Left lung (tissue), 10 donors: Measurements from ENCODE around the gene JRKL. TPM values are rescaled to one million over a fixed set of nuclear protein-coding genes. Genes with fewer than 3 reads are reported as not detected.

Source experiments
- ATAC-seq: fragments of 200-7000 bp; cut with Tn5 transposase; one replicate; pipeline ENCODE4 v1.9.1; 2020; ENCODE audit warnings: moderate library complexity
- DNase-seq, 4 donors: peaks; one replicate each; pipeline ENCODE4 v3.0.0-alpha.2; 2013 to 2020
- H3K27ac ChIP-seq, 2 donors: fragments of 200-600 bp; sonication (generic) in 1 of 2; one replicate each; pipeline versions ENCODE4 v1.5.0 to v1.8.0; 2020 to 2021
- H3K27me3 ChIP-seq, 2 donors: fragments of 200-600 bp; sonication (generic) in 1 of 2; one replicate each; pipeline versions ENCODE4 v1.5.0 to v1.8.0; 2020 to 2021
- H3K36me3 ChIP-seq, 2 donors: fragments of 200-600 bp; sonication (generic) in 1 of 2; one replicate each; pipeline versions ENCODE4 v1.5.0 to v1.8.0; 2020 to 2021
- H3K4me1 ChIP-seq, 2 donors: fragments of 200-600 bp; one replicate each; pipeline ENCODE4 v1.8.0; 2021
- H3K4me3 ChIP-seq, 2 donors: fragments of 200-600 bp; sonication (generic) in 1 of 2; one replicate each; pipeline versions ENCODE4 v1.5.0 to v1.8.0; 2020 to 2021; ENCODE audit warnings: mild to moderate bottlenecking in 1 of 2
- H3K9me3 ChIP-seq, 2 donors: fragments of 200-600 bp; sonication (generic) in 1 of 2; one replicate each; pipeline versions ENCODE4 v1.5.0 to v1.8.0; 2020 to 2021
- intact Hi-C, 2 donors: fragments of 100-400 bp; cut with DNase I; formaldehyde crosslinking; loops; one replicate each; pipeline versions ENCODE4 v1.11.2 to v1.14.2; 2022
- polyA plus RNA-seq, 6 donors: library from polyadenylated mRNA; unstranded; fragments of 120-200 nt; gene quantifications; one replicate each; pipeline ENCODE4 v1.2.1, GENCODE V29; 2013; ENCODE audit not compliant: insufficient read length in 6 of 6
- total RNA-seq, 2 donors: library from RNA; stranded (reverse); fragmentation: NEBNext Ultra II Directional; extraction: Animal tissue kit (Norgen Biotek cat#: 25700); gene quantifications; one replicate each; pipeline ENCODE4 v1.2.1, GENCODE V29; 2021
- TF ChIP-seq, protein P1 (sequence below), 2 donors: fragments of 200-600 bp; sonication (generic) in 1 of 2; IDR thresholded peaks; one replicate each; pipeline versions ENCODE4 v1.5.0 to v1.8.0; 2021; ENCODE audit warnings: antibody characterized with exemption in 2 of 2
- donor health status: DM: no; HTN: yes; CAD: no.
- donor health status: DM: no; HTN: no; CAD: no.

Gene JRKL
- total and polyA plus RNA-seq, 8 donors: 10.4 to 29.2 (median 26.6) TPM

DNA sequence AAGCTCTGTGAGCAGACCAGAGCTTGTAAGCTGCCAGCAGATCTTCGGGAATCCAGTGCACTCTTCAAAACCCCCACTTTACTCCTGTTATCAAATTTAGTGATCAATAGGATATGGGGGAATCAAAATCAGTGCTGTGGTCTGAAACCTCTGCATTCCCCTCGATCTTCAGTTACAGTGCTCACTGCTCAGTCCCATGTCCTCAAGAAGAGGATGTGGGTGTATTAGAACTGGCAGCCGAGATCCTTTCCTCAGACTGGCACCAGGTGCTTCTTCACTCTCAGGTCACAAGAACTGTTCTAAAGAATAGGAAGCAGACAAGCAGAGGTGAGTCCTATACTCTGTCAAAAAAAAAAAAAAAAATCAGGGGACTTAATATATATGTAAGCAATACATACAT lies 31.5 kb upstream of the JRKL start:
- Histone ChIP-seq H3K9me3 (no peaks in the 10 kb centered on the region), H3K27ac (no peak overlapping the region), H3K27me3 (no peaks in the 10 kb centered on the region), H3K36me3 (peaks cover 0 to 58% of the 10 kb centered on the region in 2 donors), H3K4me3 (no peak overlapping the region), H3K4me1 (no peaks in the 10 kb centered on the region)
- TF ChIP-seq, protein P1, sequence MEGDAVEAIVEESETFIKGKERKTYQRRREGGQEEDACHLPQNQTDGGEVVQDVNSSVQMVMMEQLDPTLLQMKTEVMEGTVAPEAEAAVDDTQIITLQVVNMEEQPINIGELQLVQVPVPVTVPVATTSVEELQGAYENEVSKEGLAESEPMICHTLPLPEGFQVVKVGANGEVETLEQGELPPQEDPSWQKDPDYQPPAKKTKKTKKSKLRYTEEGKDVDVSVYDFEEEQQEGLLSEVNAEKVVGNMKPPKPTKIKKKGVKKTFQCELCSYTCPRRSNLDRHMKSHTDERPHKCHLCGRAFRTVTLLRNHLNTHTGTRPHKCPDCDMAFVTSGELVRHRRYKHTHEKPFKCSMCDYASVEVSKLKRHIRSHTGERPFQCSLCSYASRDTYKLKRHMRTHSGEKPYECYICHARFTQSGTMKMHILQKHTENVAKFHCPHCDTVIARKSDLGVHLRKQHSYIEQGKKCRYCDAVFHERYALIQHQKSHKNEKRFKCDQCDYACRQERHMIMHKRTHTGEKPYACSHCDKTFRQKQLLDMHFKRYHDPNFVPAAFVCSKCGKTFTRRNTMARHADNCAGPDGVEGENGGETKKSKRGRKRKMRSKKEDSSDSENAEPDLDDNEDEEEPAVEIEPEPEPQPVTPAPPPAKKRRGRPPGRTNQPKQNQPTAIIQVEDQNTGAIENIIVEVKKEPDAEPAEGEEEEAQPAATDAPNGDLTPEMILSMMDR (IDR thresholded peaks at IDR 0.05): no peak
- no peak for DNase-seq
- intact Hi-C loops: no loop called here
- ATAC-seq: no peak

DNA sequence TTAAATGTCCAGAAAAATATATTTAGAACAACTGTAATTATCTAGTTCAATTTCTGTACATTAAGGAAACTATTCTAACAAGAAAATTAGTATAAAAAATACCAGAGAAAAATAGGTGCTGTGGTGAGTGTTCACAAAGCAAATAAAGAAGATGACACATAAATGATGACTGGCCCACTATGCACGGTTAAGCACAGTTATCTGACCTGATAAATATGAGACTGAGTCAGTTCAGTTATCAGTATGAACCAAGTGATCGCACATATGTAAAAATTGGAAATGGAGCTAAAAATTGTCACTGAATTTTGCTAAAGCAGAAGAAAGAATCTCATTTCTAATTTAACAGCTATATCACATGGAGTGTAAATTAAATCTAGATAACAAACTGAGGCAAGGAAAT lies 28.0 kb upstream of the JRKL start:
- TF ChIP-seq, protein P1 (IDR thresholded peaks at IDR 0.05): no peak
- H3K27ac ChIP-seq: no peak overlapping the region
- no peaks in the 10 kb centered on the region for H3K9me3 ChIP-seq
- peaks cover 0 to 43% of the 10 kb centered on the region in 2 donors for H3K36me3 ChIP-seq
- H3K4me1 ChIP-seq: no peaks in the 10 kb centered on the region
- no peak for ATAC-seq
- no peaks in the 10 kb centered on the region for H3K27me3 ChIP-seq
- DNase-seq: no peak
- intact Hi-C loops: no loop called here
- H3K4me3 ChIP-seq: no peak overlapping the region

DNA sequence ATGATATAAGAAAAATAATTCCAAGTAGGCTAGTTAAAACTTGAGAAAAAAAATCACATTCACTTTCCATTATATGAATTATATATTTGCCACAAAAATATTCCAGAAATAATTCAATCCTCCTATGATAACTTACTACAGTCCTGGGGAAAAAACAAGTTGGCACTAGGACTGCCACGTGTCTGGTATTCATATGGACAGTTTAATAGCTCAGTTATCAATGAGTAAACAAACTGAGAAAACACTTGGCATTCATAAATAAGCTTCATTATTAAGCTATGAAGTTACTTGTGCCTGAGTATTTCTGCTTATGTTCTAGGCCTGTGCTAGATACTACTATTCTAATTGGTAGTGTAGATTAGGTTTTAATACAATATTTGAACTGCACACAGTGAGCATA lies 24.3 kb upstream of the JRKL start:
- DNase-seq: no peak
- H3K27me3 ChIP-seq: no peaks in the 10 kb centered on the region
- H3K36me3 ChIP-seq: peaks cover 0 to 51% of the 10 kb centered on the region in 2 donors
- intact Hi-C loops: no loop called here
- TF ChIP-seq, protein P1 (IDR thresholded peaks at IDR 0.05): no peak
- no peak overlapping the region for H3K27ac ChIP-seq
- peaks cover 0 to 5% of the 10 kb centered on the region in 2 donors for H3K4me1 ChIP-seq
- no peak overlapping the region for H3K4me3 ChIP-seq
- peaks cover 0 to 7% of the 10 kb centered on the region in 2 donors for H3K9me3 ChIP-seq
- ATAC-seq: no peak

DNA sequence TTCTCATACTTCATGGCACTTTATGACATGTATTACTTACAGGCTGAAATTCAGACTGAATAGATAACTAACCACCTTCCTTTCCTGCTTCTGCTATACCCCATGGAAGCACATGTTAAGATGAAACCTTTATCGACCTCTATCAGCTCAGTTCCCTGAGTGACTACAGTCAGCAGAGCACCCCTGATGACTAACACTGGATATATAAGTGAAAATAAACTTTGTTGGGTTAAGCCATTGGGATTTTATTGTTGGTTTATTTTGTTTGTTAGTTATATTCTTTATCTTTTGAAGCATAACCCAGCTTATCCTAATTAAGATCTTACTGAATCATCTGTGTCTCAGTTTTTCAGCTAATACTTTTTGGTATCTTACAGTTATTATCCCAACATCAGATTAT lies 23.8 kb upstream of the JRKL start:
- peaks cover 0 to 5% of the 10 kb centered on the region in 2 donors for H3K4me1 ChIP-seq
- peaks cover 0 to 7% of the 10 kb centered on the region in 2 donors for H3K9me3 ChIP-seq
- no peak overlapping the region for H3K27ac ChIP-seq
- no peaks in the 10 kb centered on the region for H3K27me3 ChIP-seq
- no peak for ATAC-seq
- DNase-seq: no peak
- TF ChIP-seq, protein P1 (IDR thresholded peaks at IDR 0.05): no peak
- H3K36me3 ChIP-seq: peaks cover 0 to 56% of the 10 kb centered on the region in 2 donors
- intact Hi-C loops: no loop called here
- no peak overlapping the region for H3K4me3 ChIP-seq

DNA sequence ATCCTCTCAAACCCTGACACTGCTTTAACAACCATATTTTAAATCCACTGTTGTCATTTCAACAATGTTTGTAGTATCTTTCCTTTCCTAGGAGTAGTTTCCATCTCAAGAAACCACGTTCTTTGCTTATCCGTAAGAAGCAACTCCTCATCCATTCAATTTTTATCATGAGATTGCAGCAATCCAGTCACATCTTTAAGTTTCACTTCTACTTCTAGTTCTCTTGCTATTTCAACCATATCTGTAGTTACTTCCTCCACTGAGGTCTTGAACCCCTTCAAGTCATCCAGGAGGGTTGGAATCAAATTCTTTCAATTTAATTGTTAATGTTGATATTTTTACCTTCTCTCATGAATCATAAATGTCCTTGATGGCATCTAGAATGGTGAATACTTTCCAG lies 22.5 kb upstream of the JRKL start:
- H3K27ac ChIP-seq: no peak overlapping the region
- DNase-seq (no peak), ATAC-seq (no peak)
- H3K36me3 ChIP-seq: peaks cover 0 to 68% of the 10 kb centered on the region in 2 donors
- no peak overlapping the region for H3K4me3 ChIP-seq
- intact Hi-C loops: no loop called here
- peaks cover 0 to 7% of the 10 kb centered on the region in 2 donors for H3K9me3 ChIP-seq
- no peaks in the 10 kb centered on the region for H3K27me3 ChIP-seq
- peaks cover 0 to 5% of the 10 kb centered on the region in 2 donors for H3K4me1 ChIP-seq
- TF ChIP-seq, protein P1 (IDR thresholded peaks at IDR 0.05): no peak
